Measurements from ENCODE around the gene HELQ. TPM values are rescaled to one million over a fixed set of nuclear protein-coding genes. Genes with fewer than 3 reads are reported as not detected.

HELQ gene
- total and polyA plus RNA-seq, 9 of the 15 experiments (the other 6 are each of a cell fraction or from before 2014, with no cell fraction given), result 3.5 to 15.2 (median 11.9) TPM

- TF ChIP-seq REST (IDR thresholded peaks at IDR 0.05; ENCODE audit: borderline replicate concordance) (peak; percentile 90), REST (CRISPR knock-in tag; IDR thresholded peaks at IDR 0.05; ENCODE audit: low read depth) (peak; percentile 50; the same call in 1 of the 2 replicates), ZFP30 (CRISPR knock-in tag; IDR thresholded peaks at IDR 0.05; ENCODE audit: borderline replicate concordance) (no peak), ZNF41 (CRISPR knock-in tag; conservative IDR thresholded peaks at IDR 0.05) (0 out of 2 replicates have a peak, but pooled peaks have one; percentile 30), ELF2 (CRISPR knock-in tag; IDR thresholded peaks at IDR 0.05) (peak; percentile 88), SIN3B (IDR thresholded peaks at IDR 0.05; ENCODE audit: low read depth) (peak; percentile 96), ADNP (tag; IDR thresholded peaks at IDR 0.05) (no peak), RHOXF2B (CRISPR knock-in tag; conservative IDR thresholded peaks at IDR 0.05) (no peak), BCOR (IDR thresholded peaks at IDR 0.05) (no peak), MIER1 (IDR thresholded peaks at IDR 0.05; ENCODE audit: low read depth) (no peak), CBX8 (IDR thresholded peaks at IDR 0.05; ENCODE audit: borderline replicate concordance, extremely low read depth, low read depth, low read length, poor library complexity, severe bottlenecking) (no peak), SMAD3 (CRISPR knock-in tag; conservative IDR thresholded peaks at IDR 0.05) (no peak), OTX1 (CRISPR knock-in tag; IDR thresholded peaks at IDR 0.05) (no peak), ZNF280A (IDR thresholded peaks at IDR 0.05; ENCODE audit: low read depth, partially characterized antibody) (no peak), POLR3A (IDR thresholded peaks at IDR 0.05; ENCODE audit: borderline replicate concordance, extremely low read depth, insufficient read depth, insufficient read length) (no peak)
- TF ChIP-seq, protein P1, sequence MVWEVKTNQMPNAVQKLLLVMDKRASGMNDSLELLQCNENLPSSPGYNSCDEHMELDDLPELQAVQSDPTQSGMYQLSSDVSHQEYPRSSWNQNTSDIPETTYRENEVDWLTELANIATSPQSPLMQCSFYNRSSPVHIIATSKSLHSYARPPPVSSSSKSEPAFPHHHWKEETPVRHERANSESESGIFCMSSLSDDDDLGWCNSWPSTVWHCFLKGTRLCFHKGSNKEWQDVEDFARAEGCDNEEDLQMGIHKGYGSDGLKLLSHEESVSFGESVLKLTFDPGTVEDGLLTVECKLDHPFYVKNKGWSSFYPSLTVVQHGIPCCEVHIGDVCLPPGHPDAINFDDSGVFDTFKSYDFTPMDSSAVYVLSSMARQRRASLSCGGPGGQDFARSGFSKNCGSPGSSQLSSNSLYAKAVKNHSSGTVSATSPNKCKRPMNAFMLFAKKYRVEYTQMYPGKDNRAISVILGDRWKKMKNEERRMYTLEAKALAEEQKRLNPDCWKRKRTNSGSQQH (CRISPR knock-in tag; IDR thresholded peaks at IDR 0.05), result 0 out of 2 replicates have a peak, but pooled peaks have one; percentile 14
Measured at GRCh38 chr4:83455281-83456183, at the start of gene HELQ, which contains the start of gene MRPS18C (continued).

All from K562 (cell line).